SU-DHL-6 (cell line): ENCODE measurements around the gene HSPB1.
"Not testable (repeated sequence)": the region's sequence is repeated elsewhere in the genome, so short reads cannot be mapped to it uniquely, and the experiment has no call there.

Experiments
- H2AFZ ChIP-seq: fragments of 200-600 bp; sonication (generic); 2 replicates; pipeline ENCODE4 v1.6.1; 2014; ENCODE audit warnings: low read depth, mild to moderate bottlenecking, moderate library complexity, mixed read lengths, antibody characterized with exemption, low read length; ENCODE audit not compliant: severe bottlenecking
- H3F3A ChIP-seq: fragments of 200-600 bp; shearing (Covaris generic); 2 replicates; pipeline ENCODE4 v1.6.0; 2016; ENCODE audit warnings: antibody characterized with exemption, mild to moderate bottlenecking; ENCODE audit not compliant: insufficient read depth
- H3K27ac ChIP-seq: fragments of 200-600 bp; sonication (generic); 2 replicates; pipeline ENCODE4 v1.5.1; 2016; ENCODE audit warnings: low read depth, mild to moderate bottlenecking, low read length, moderate library complexity, mixed read lengths
- H3K27me3 ChIP-seq: fragments of 200-600 bp; sonication (generic), shearing (Covaris generic); 2 replicates; pipeline ENCODE4 v1.6.0; 2014; ENCODE audit warnings: mild to moderate bottlenecking, low read length
- H3K36me3 ChIP-seq: fragments of 200-600 bp; sonication (generic); 2 replicates; pipeline ENCODE4 v1.6.1; 2014; ENCODE audit warnings: mild to moderate bottlenecking, low read length, mixed read lengths
- H3K4me2 ChIP-seq: fragments of 300-600, 200-600 bp; shearing (Covaris generic), sonication (generic); 2 replicates; pipeline ENCODE4 v1.6.0; 2014; ENCODE audit warnings: low read length, low read depth, mild to moderate bottlenecking; ENCODE audit not compliant: poor library complexity, severe bottlenecking
- H3K4me3 ChIP-seq: fragments of 200-600 bp; sonication (generic); 2 replicates; pipeline ENCODE4 v1.5.1; 2014; ENCODE audit warnings: antibody characterized with exemption, low read length, mild to moderate bottlenecking, mixed read lengths; ENCODE audit not compliant: insufficient read depth, poor library complexity, severe bottlenecking
- H3K79me2 ChIP-seq: fragments of 200-600 bp; sonication (generic); 2 replicates; pipeline ENCODE4 v1.6.1; 2014; ENCODE audit warnings: mild to moderate bottlenecking, low read length, moderate library complexity; ENCODE audit not compliant: insufficient read depth
- H3K9ac ChIP-seq: fragments of 200-600 bp; sonication (generic); 2 replicates; pipeline ENCODE4 v1.7.0; 2014; ENCODE audit warnings: mild to moderate bottlenecking, low read length
- H3K9me2 ChIP-seq: fragments of 200-600 bp; sonication (generic); replicated peaks from 2 replicates; pipeline ENCODE4 v1.6.1; 2014; ENCODE audit warnings: low read length; ENCODE audit not compliant: insufficient read depth
- H3K9me3 ChIP-seq: fragments of 200-600 bp; sonication (generic); 2 replicates; pipeline ENCODE4 v1.6.1; 2014; ENCODE audit warnings: low read length, mixed read lengths; ENCODE audit not compliant: insufficient read depth
- H4K20me1 ChIP-seq: fragments of 200-600 bp; sonication (generic); 2 replicates; pipeline ENCODE4 v1.6.1; 2014; ENCODE audit warnings: low read depth, mild to moderate bottlenecking, antibody characterized with exemption, low read length, moderate library complexity, mixed read lengths
- CTCF ChIP-seq: fragments of 200-600 bp; sonication (generic); IDR thresholded peaks from one replicate; pipeline ENCODE4 v1.5.1; 2017; ENCODE audit warnings: antibody characterized with exemption, mild to moderate bottlenecking, low read length, moderate library complexity; ENCODE audit not compliant: insufficient read depth, poor library complexity, severe bottlenecking
- EZH2phosphoT487 ChIP-seq: fragments of 200-600 bp; sonication (generic), shearing (Covaris generic); conservative IDR thresholded peaks from 2 replicates; pipeline ENCODE4 v1.6.1; 2018; ENCODE audit warnings: mild to moderate bottlenecking, antibody characterized with exemption, low read length, moderate library complexity, mixed read lengths

Gene HSPB1

GRCh38 chr7:76310102-76310957 is 7.9 kb downstream of the HSPB1 start:
- no peak overlapping the region for H2AFZ ChIP-seq
- H3K9ac ChIP-seq, result no peak overlapping the region
- no peaks in the 10 kb centered on the region for H3F3A ChIP-seq
- no peaks in the 10 kb centered on the region for H3K27me3 ChIP-seq
- no peaks in the 10 kb centered on the region for H3K79me2 ChIP-seq
- H3K9me3 ChIP-seq, result no peaks in the 10 kb centered on the region
- no peaks in the 10 kb centered on the region for H4K20me1 ChIP-seq
- no peak overlapping the region for H3K4me3 ChIP-seq
- TF ChIP-seq CTCF, result no peak
- no peak for TF ChIP-seq EZH2phosphoT487
- no peak overlapping the region for H3K27ac ChIP-seq
- H3K4me2 ChIP-seq, result no peak overlapping the region
- no peaks in the 10 kb centered on the region for H3K36me3 ChIP-seq
- no peaks in the 10 kb centered on the region for H3K9me2 ChIP-seq

- not testable (repeated sequence) for H3K9me2 ChIP-seq, H3K9ac ChIP-seq, H3F3A ChIP-seq, H3K9me3 ChIP-seq, H3K4me3 ChIP-seq, H3K27me3 ChIP-seq, H4K20me1 ChIP-seq, H3K27ac ChIP-seq, H3K4me2 ChIP-seq, H3K79me2 ChIP-seq, H2AFZ ChIP-seq, H3K36me3 ChIP-seq
These were observed 9.4 kb downstream of the HSPB1 start for GRCh38 chr7:76311838-76312237.

GRCh38 chr7:76314042-76314721 is 11.7 kb downstream of the HSPB1 start:
- no peaks in the 10 kb centered on the region for H3K9me2 ChIP-seq
- no peaks in the 10 kb centered on the region for H3K79me2 ChIP-seq
- no peak overlapping the region for H3K4me2 ChIP-seq
- no peak overlapping the region for H2AFZ ChIP-seq
- H3K4me3 ChIP-seq, result no peak overlapping the region
- H3K9me3 ChIP-seq, result no peaks in the 10 kb centered on the region
- H4K20me1 ChIP-seq, result no peaks in the 10 kb centered on the region
- no peaks in the 10 kb centered on the region for H3K36me3 ChIP-seq
- H3K9ac ChIP-seq, result no peak overlapping the region
- no peak overlapping the region for H3K27ac ChIP-seq
- H3K27me3 ChIP-seq, result no peaks in the 10 kb centered on the region
- peak; percentile 100 for TF ChIP-seq CTCF
- TF ChIP-seq EZH2phosphoT487, result no peak
- H3F3A ChIP-seq, result peaks cover 6% of the 10 kb centered on the region

DNA sequence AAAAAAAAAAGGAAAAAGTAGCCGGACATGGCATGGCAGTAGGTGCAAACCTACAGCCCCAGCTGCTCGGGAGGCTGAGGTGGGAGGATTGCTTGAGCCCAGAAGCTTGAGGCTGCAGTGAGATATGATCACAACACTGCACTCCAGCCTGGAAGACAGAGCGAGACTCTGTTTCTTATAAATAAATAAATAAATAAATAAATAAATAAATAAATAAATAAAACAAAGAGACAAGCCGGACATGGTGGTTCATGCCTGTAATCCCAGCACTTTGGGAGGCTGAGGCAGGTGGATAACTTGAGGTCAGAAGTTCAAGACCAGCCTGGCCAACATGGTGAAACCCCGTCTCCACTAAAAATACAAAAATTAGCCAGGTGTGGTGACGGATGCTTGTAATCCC is 12.3 kb downstream of the HSPB1 start:
- H3K4me3 ChIP-seq, H4K20me1 ChIP-seq, H3K27ac ChIP-seq, H3K9me3 ChIP-seq, H2AFZ ChIP-seq, H3K9ac ChIP-seq, H3K27me3 ChIP-seq, H3K79me2 ChIP-seq, H3K36me3 ChIP-seq, H3K9me2 ChIP-seq, H3K4me2 ChIP-seq: not testable (repeated sequence)
- H3F3A ChIP-seq, result peaks cover 11% of the 10 kb centered on the region
